Neural cell (in vitro differentiated cells): ENCODE measurements around the gene SERINC5. TPM values are rescaled to one million over a fixed set of nuclear protein-coding genes. Genes with fewer than 3 reads are reported as not detected.

Source experiments
- H2AFZ ChIP-seq: fragments of 200-600, 300-800 bp; sonication (generic), shearing (Covaris generic); 2 replicates; pipeline ENCODE4 v1.6.0; 2014; ENCODE audit warnings: low read depth, mild to moderate bottlenecking, antibody characterized with exemption, low read length, moderate library complexity
- H3F3A ChIP-seq: fragments of 200-600 bp; shearing (Covaris generic); 2 replicates; pipeline ENCODE4 v1.6.1; 2016; ENCODE audit warnings: mild to moderate bottlenecking, moderate library complexity, mixed read lengths, antibody characterized with exemption, low read length; ENCODE audit not compliant: insufficient read depth, poor library complexity, severe bottlenecking
- H3K27ac ChIP-seq: fragments of 200-600, 300-800 bp; sonication (generic), shearing (Covaris generic); 2 replicates; pipeline ENCODE4 v1.5.1; 2014; ENCODE audit warnings: mild to moderate bottlenecking, low read length, moderate library complexity
- H3K27me3 ChIP-seq: fragments of 300-800, 200-600 bp; sonication (generic), shearing (Covaris generic); 2 replicates; pipeline ENCODE4 v1.6.0; 2014; ENCODE audit warnings: mild to moderate bottlenecking, low read depth, low read length, moderate library complexity; ENCODE audit not compliant: insufficient read depth
- H3K36me3 ChIP-seq: fragments of 300-800, 200-600 bp; sonication (generic), shearing (Covaris generic); 2 replicates; pipeline ENCODE4 v1.5.1; 2014; ENCODE audit warnings: mild to moderate bottlenecking, antibody characterized with exemption, low read length, moderate library complexity; ENCODE audit not compliant: insufficient read depth
- H3K4me2 ChIP-seq: fragments of 300-800, 200-600 bp; sonication (generic), shearing (Covaris generic); 2 replicates; pipeline ENCODE4 v1.6.0; 2014; ENCODE audit warnings: mild to moderate bottlenecking, low read length
- H3K4me3 ChIP-seq: fragments of 300-800, 200-600 bp; sonication (generic), shearing (Covaris generic); 2 replicates; pipeline ENCODE4 v1.5.1; 2014; ENCODE audit warnings: mild to moderate bottlenecking, low read length, moderate library complexity
- H3K79me2 ChIP-seq: fragments of 200-600 bp; shearing (Covaris generic); replicated peaks from 2 replicates; pipeline ENCODE4 v1.6.0; 2014; ENCODE audit warnings: mild to moderate bottlenecking, low read length, moderate library complexity; ENCODE audit not compliant: insufficient read depth
- H3K9ac ChIP-seq: fragments of 300-800, 200-600 bp; sonication (generic), shearing (Covaris generic); 2 replicates; pipeline ENCODE4 v1.6.1; 2016; ENCODE audit warnings: mild to moderate bottlenecking, low read length, mixed read lengths
- H3K9me2 ChIP-seq: fragments of 200-600 bp; shearing (Covaris generic); 2 replicates; pipeline ENCODE4 v1.6.1; 2016; ENCODE audit warnings: mild to moderate bottlenecking, low read length, mixed read lengths; ENCODE audit not compliant: insufficient read depth
- H3K9me3 ChIP-seq: fragments of 200-600, 300-800 bp; sonication (generic), shearing (Covaris generic); 2 replicates; pipeline ENCODE4 v1.6.1; 2016; ENCODE audit warnings: mild to moderate bottlenecking, mixed run types, low read length, moderate library complexity, mixed read lengths
- H4K20me1 ChIP-seq: fragments of 200-600 bp; shearing (Covaris generic); 2 replicates; pipeline ENCODE4 v1.6.1; 2016; ENCODE audit warnings: mild to moderate bottlenecking, mixed run types; ENCODE audit not compliant: insufficient read depth
- EP300 ChIP-seq: fragments of 450-650 bp; conservative IDR thresholded peaks from 2 replicates; pipeline ENCODE4 v1.6.1; 2014; ENCODE audit warnings: antibody characterized with exemption, mild to moderate bottlenecking, moderate library complexity; ENCODE audit not compliant: poor library complexity, severe bottlenecking
- EZH2 ChIP-seq: fragments of 200-600, 300-800 bp; shearing (Covaris generic), sonication (generic); IDR thresholded peaks from 2 replicates; pipeline ENCODE4 v1.6.1; 2014; ENCODE audit warnings: antibody characterized with exemption, low read length, borderline replicate concordance, mild to moderate bottlenecking; ENCODE audit not compliant: insufficient read depth, poor library complexity, severe bottlenecking
- MXI1 ChIP-seq: fragments of 450-650 bp; conservative IDR thresholded peaks from 2 replicates; pipeline ENCODE4 v1.6.1; 2014; ENCODE audit warnings: antibody characterized with exemption, mild to moderate bottlenecking; ENCODE audit not compliant: poor library complexity, severe bottlenecking
- POLR2AphosphoS5 ChIP-seq: IDR thresholded peaks from 2 replicates; pipeline ENCODE4 v1.6.1; 2012
- RAD21 ChIP-seq: fragments of 450-650 bp; conservative IDR thresholded peaks from 2 replicates; pipeline ENCODE4 v1.6.1; 2014; ENCODE audit warnings: antibody characterized with exemption, mild to moderate bottlenecking, moderate library complexity
- REST ChIP-seq: IDR thresholded peaks from 2 replicates; pipeline ENCODE4 v1.6.1; 2012; ENCODE audit warnings: borderline replicate concordance
- SMC3 ChIP-seq: fragments of 450-650 bp; conservative IDR thresholded peaks from 2 replicates; pipeline ENCODE4 v1.6.1; 2014; ENCODE audit warnings: antibody characterized with exemption, mild to moderate bottlenecking, moderate library complexity; ENCODE audit not compliant: poor library complexity
- TAF1 ChIP-seq: IDR thresholded peaks from 2 replicates; pipeline ENCODE4 v1.6.1; 2012; ENCODE audit warnings: low read depth
- polyA plus RNA-seq: library from polyadenylated mRNA; depleted of rRNA; stranded (reverse); fragments of >200 nt; gene quantifications from 2 replicates; pipeline ENCODE4 v1.2.3, GENCODE V29; 2014
- TF ChIP-seq, protein P1 (sequence below): fragments of 450-650 bp; IDR thresholded peaks from 2 replicates; pipeline ENCODE4 v1.5.1; 2014; ENCODE audit warnings: antibody characterized with exemption, mild to moderate bottlenecking, moderate library complexity; ENCODE audit not compliant: poor library complexity, severe bottlenecking

SERINC5 gene
- polyA plus RNA-seq, 1 donor from 2014 or later: 5.8 TPM

DNA sequence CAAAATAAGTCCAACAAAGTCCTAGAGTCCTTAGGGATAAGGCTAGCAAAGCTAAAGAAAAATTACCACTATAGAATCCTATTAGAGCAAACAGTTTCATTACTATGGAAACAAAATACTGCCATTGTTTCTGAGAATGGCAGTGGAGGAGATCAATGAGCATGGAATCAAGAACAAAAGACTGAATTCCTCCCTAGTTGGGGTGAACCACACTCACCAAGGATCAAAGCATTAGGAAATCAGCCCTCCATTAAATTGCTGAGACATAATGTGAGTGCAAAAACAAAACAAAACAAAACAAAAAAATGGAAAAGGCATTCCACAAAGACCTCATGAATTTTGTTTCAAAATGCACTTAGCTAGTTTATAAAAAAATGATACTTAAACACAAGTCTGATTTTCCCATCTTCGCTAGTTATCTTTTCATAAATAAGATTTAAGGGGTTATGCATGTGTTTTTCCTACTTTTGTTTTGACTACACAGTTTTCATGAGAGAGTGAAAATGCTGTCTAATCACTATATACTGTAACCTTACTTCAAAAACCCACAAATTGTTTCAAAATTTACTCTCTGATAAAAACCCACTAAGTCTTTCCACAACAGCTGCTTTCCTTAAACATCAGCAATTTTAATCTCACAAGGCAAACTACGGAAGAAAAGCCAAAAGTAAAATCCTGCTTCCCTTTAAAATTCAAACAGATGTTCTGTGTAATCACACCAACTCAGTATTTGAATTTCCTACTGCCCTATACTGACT is 9.7 kb downstream of the SERINC5 start:
- TF ChIP-seq REST: no peak
- TF ChIP-seq POLR2AphosphoS5: no peak
- no peak for TF ChIP-seq TAF1
- TF ChIP-seq SMC3: no peak
- TF ChIP-seq EZH2: no peak
- no peak for TF ChIP-seq RAD21
- no peak for TF ChIP-seq MXI1
- no peak overlapping the region for H3K9ac ChIP-seq
- H4K20me1 ChIP-seq: no peaks in the 10 kb centered on the region
- no peaks in the 10 kb centered on the region for H3K9me2 ChIP-seq
- H3K27ac ChIP-seq: no peak overlapping the region
- H2AFZ ChIP-seq: peak overlapping the region; percentile 41
- no peaks in the 10 kb centered on the region for H3K79me2 ChIP-seq
- peak overlapping the region; percentile 21 for H3K4me2 ChIP-seq
- H3F3A ChIP-seq: no peaks in the 10 kb centered on the region
- H3K36me3 ChIP-seq: no peaks in the 10 kb centered on the region
- H3K9me3 ChIP-seq: no peaks in the 10 kb centered on the region
- no peaks in the 10 kb centered on the region for H3K27me3 ChIP-seq
- H3K4me3 ChIP-seq: no peak overlapping the region

GRCh38 chr5:80243567-80243966 is 12.3 kb downstream of the SERINC5 start:
- H3K9me2 ChIP-seq: no peaks in the 10 kb centered on the region
- H2AFZ ChIP-seq: no peak overlapping the region
- no peaks in the 10 kb centered on the region for H3F3A ChIP-seq
- no peak overlapping the region for H3K4me2 ChIP-seq
- H3K4me3 ChIP-seq: no peak overlapping the region
- H3K79me2 ChIP-seq: no peaks in the 10 kb centered on the region
- H3K36me3 ChIP-seq: no peaks in the 10 kb centered on the region
- H3K9me3 ChIP-seq: no peaks in the 10 kb centered on the region
- no peak for TF ChIP-seq MXI1
- TF ChIP-seq SMC3: no peak
- no peak for TF ChIP-seq POLR2AphosphoS5
- TF ChIP-seq, protein P1, sequence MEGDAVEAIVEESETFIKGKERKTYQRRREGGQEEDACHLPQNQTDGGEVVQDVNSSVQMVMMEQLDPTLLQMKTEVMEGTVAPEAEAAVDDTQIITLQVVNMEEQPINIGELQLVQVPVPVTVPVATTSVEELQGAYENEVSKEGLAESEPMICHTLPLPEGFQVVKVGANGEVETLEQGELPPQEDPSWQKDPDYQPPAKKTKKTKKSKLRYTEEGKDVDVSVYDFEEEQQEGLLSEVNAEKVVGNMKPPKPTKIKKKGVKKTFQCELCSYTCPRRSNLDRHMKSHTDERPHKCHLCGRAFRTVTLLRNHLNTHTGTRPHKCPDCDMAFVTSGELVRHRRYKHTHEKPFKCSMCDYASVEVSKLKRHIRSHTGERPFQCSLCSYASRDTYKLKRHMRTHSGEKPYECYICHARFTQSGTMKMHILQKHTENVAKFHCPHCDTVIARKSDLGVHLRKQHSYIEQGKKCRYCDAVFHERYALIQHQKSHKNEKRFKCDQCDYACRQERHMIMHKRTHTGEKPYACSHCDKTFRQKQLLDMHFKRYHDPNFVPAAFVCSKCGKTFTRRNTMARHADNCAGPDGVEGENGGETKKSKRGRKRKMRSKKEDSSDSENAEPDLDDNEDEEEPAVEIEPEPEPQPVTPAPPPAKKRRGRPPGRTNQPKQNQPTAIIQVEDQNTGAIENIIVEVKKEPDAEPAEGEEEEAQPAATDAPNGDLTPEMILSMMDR: no peak
- TF ChIP-seq REST: no peak
- no peak for TF ChIP-seq TAF1
- no peak for TF ChIP-seq EP300
- TF ChIP-seq RAD21: no peak
- TF ChIP-seq EZH2: no peak
- no peak overlapping the region for H3K9ac ChIP-seq
- no peak overlapping the region for H3K27ac ChIP-seq
- no peaks in the 10 kb centered on the region for H4K20me1 ChIP-seq
- no peaks in the 10 kb centered on the region for H3K27me3 ChIP-seq
